ENCODE measurements around the gene COL6A2. TPM values are rescaled to one million over a fixed set of nuclear protein-coding genes. Genes with fewer than 3 reads are reported as not detected.

COL6A2 gene
- total RNA-seq, 1 experiment from 2014 or later = 87.0 TPM

GRCh38 chr21:46050668-46051378, 47.1 kb upstream of the COL6A2 start:
- Histone ChIP-seq H3K4me3 (replicated peaks in 1 of 2; ENCODE audit: low read depth in 1 of 2, low read length in 2 of 2) (no peak overlapping the region), H3K9me2 (ENCODE audit: insufficient read depth) (no peaks in the 10 kb centered on the region), H3K27ac (ENCODE audit: low read depth, low read length) (no peak overlapping the region), H3K27me3 (ENCODE audit: insufficient read depth, low read length) (no peaks in the 10 kb centered on the region; the same call in 1 of the 2 replicates), H3K79me2 (ENCODE audit: insufficient read depth, low read length) (no peaks in the 10 kb centered on the region), H2AFZ (ENCODE audit: low read depth, low read length, poor library complexity, severe bottlenecking) (no peak overlapping the region), H3K9me3 (ENCODE audit: control insufficient read depth in 1 of 2, insufficient read depth in 1 of 2, low read depth in 1 of 2, low read length in 2 of 2) (no peaks in the 10 kb centered on the region), H3K36me3 (ENCODE audit: control insufficient read depth in 1 of 2, insufficient read depth in 2 of 2, low read length in 2 of 2) (no peaks in the 10 kb centered on the region), H4K20me1 (ENCODE audit: insufficient read depth) (no peaks in the 10 kb centered on the region), H3K4me1 (ENCODE audit: control insufficient read depth in 1 of 2, insufficient read depth in 2 of 2, low read length in 2 of 2) (peaks cover 0 to 17% of the 10 kb centered on the region in 2 experiments; a peak in 2 of 4 replicates), H3K4me2 (ENCODE audit: low read length) (no peak overlapping the region), H3K9ac (ENCODE audit: low read length) (no peak overlapping the region)
- ChIA-PET CTCF (no interaction called here), POLR2A (no interaction called here), RAD21 (ENCODE audit: low non-redundant PET in 1 of 2, low total read pairs in 2 of 2, uncharacterized antibody in 2 of 2, unreplicated experiment in 2 of 2) (interaction anchor here in 1 of 2 experiments (0.6 kb wide), 1 partner anchor 93 kb away, joined by 8 read pairs; no protein-coding TSS in a partner anchor)
- ATAC-seq (no peak), DNase-seq (ENCODE audit: low read depth, low spot score) (no peak)
- no TSS peak for BruUV-seq (replicated peaks)
- intact Hi-C loops (cut with micrococcal nuclease) = no loop called here
- TF ChIP-seq ELF1 (IDR thresholded peaks at IDR 0.05; ENCODE audit: borderline replicate concordance, low read depth) = no peak
- TF ChIP-seq EZH2 (IDR thresholded peaks at IDR 0.05) = no peak
- no peak for TF ChIP-seq EGR1 (IDR thresholded peaks at IDR 0.05; ENCODE audit: low read depth)
- no peak for TF ChIP-seq MAX (IDR thresholded peaks at IDR 0.05)

- Histone ChIP-seq H3K79me2 (ENCODE audit: insufficient read depth, low read length) (no peaks in the 10 kb centered on the region), H3K4me3 (replicated peaks in 1 of 2; ENCODE audit: low read depth in 1 of 2, low read length in 2 of 2) (no peak overlapping the region), H3K36me3 (ENCODE audit: control insufficient read depth in 1 of 2, insufficient read depth in 2 of 2, low read length in 2 of 2) (no peaks in the 10 kb centered on the region), H4K20me1 (ENCODE audit: insufficient read depth) (no peaks in the 10 kb centered on the region), H3K27ac (ENCODE audit: low read depth, low read length) (no peak overlapping the region), H3K9me3 (ENCODE audit: control insufficient read depth in 1 of 2, insufficient read depth in 1 of 2, low read depth in 1 of 2, low read length in 2 of 2) (no peaks in the 10 kb centered on the region), H2AFZ (ENCODE audit: low read depth, low read length, poor library complexity, severe bottlenecking) (no peak overlapping the region), H3K27me3 (ENCODE audit: insufficient read depth, low read length) (no peaks in the 10 kb centered on the region; the same call in 1 of the 2 replicates), H3K4me2 (ENCODE audit: low read length) (no peak overlapping the region), H3K9me2 (ENCODE audit: insufficient read depth) (no peaks in the 10 kb centered on the region), H3K4me1 (ENCODE audit: control insufficient read depth in 1 of 2, insufficient read depth in 2 of 2, low read length in 2 of 2) (peaks cover 0 to 17% of the 10 kb centered on the region in 2 experiments; a peak in 2 of 4 replicates), H3K9ac (ENCODE audit: low read length) (no peak overlapping the region)
- BruUV-seq (replicated peaks) = no TSS peak
- intact Hi-C loops (cut with micrococcal nuclease) = no loop called here
- no peak for ATAC-seq
- TF ChIP-seq EZH2phosphoT487 (IDR thresholded peaks at IDR 0.05; ENCODE audit: borderline replicate concordance) (no peak), EZH2 (IDR thresholded peaks at IDR 0.05) (no peak), CTCF (IDR thresholded peaks at IDR 0.05 in 2 of 3, conservative IDR thresholded peaks at IDR 0.05 in 1 of 3; ENCODE audit: borderline replicate concordance in 1 of 3, insufficient read depth in 1 of 3, low read depth in 2 of 3, low read length in 2 of 3) (no peak)
- POLR2A ChIA-PET = no interaction called here
- CTCF ChIA-PET = no interaction called here
- no peak for DNase-seq (ENCODE audit: low read depth, low spot score)
- RAD21 ChIA-PET (ENCODE audit: low non-redundant PET in 1 of 2, low total read pairs in 2 of 2, uncharacterized antibody in 2 of 2, unreplicated experiment in 2 of 2) = no interaction called here
Observed at GRCh38 chr21:46051379-46051770, 46.5 kb upstream of the COL6A2 start.

All from HCT116 (cell line).